K562 (cell line): Measurements from ENCODE around the gene GLYAT. TPM values are rescaled to one million over a fixed set of nuclear protein-coding genes. Genes with fewer than 3 reads are reported as not detected.

Experiments used
- ATAC-seq: fragments of 200-7000 bp; cut with Tn5 transposase; 3 replicates; pipeline ENCODE4 v1.9.1; 2020; ENCODE audit warnings: moderate library complexity
- BruUV-seq: library from RNA; stranded (reverse); fragments of 400-500 nt; replicated peaks from 2 replicates; lab custom pipeline; 2021; lab: Mats Ljungman, UMichigan
- CTCF ChIA-PET: fragments of 300-600 bp; formaldehyde crosslinking; extraction: SDS; loops from one replicate; lab custom pipeline; 2021; ENCODE audit warnings: low intra/inter-chr PET ratio; lab: Yijun Ruan, JAX
- POLR2A ChIA-PET: fragments of 300-600, 350-650 bp; sonication (Branson Sonifier 250); formaldehyde crosslinking; extraction: SDS; loops from one replicate; lab custom pipeline; 2021; ENCODE audit warnings: antibody characterized with exemption, inconsistent platforms; lab: Yijun Ruan, JAX
- DNase-seq, 4 experiments: peaks; one replicate each; pipeline versions ENCODE4 v3.0.0 to v3.0.0-alpha.2; 2011 to 2018; ENCODE audit warnings: low spot score in 3 of 4, mixed read lengths in 3 of 4; ENCODE audit errors: extremely low read depth in 1 of 4
- FAIRE-seq: peaks from 2 replicates; lab custom pipeline; 2011; peaks lifted over from hg19 to GRCh38; lab: Jason Lieb, UNC
- H2AFZ ChIP-seq: 2 replicates; pipeline ENCODE4 v1.6.0; 2011; ENCODE audit warnings: low read depth, low read length, control low read depth, inconsistent platforms
- H3K27ac ChIP-seq: fragments of 200-600 bp; 3 replicates; pipeline ENCODE4 v1.8.0; 2011; ENCODE audit warnings: low read depth, mild to moderate bottlenecking, control low read depth, inconsistent platforms, low read length, moderate library complexity, mixed read lengths; ENCODE audit errors: extremely low read depth
- H3K27me3 ChIP-seq, 2 experiments: fragments of 300-600 bp in 1 of 2; 2 replicates in 1 of 2; 3 replicates in 1 of 2; pipeline versions ENCODE4 v1.6.0 to v1.8.0; 2011; ENCODE audit warnings: inconsistent platforms in 2 of 2, low read length in 2 of 2, mild to moderate bottlenecking in 1 of 2, mixed read lengths in 1 of 2, moderate library complexity in 1 of 2; ENCODE audit not compliant: control insufficient read depth in 2 of 2, insufficient read depth in 2 of 2
- H3K36me3 ChIP-seq: fragments of 300-600 bp; 3 replicates; pipeline ENCODE4 v1.8.0; 2011; ENCODE audit warnings: mild to moderate bottlenecking, low read length, inconsistent platforms; ENCODE audit not compliant: control insufficient read depth, insufficient read depth
- H3K4me1 ChIP-seq, 2 experiments: fragments of 200-600 bp in 1 of 2; replicated peaks in 1 of 2; 2 replicates in 1 of 2; 3 replicates in 1 of 2; pipeline versions ENCODE4 v1.5.1 to v1.8.0; 2011; ENCODE audit warnings: inconsistent platforms in 2 of 2, low read length in 2 of 2, mild to moderate bottlenecking in 1 of 2, mixed read lengths in 1 of 2, moderate library complexity in 1 of 2; ENCODE audit not compliant: control insufficient read depth in 2 of 2, insufficient read depth in 2 of 2
- H3K4me2 ChIP-seq: 2 replicates; pipeline ENCODE4 v1.6.1; 2011; ENCODE audit warnings: low read length, control low read depth, inconsistent platforms, mixed read lengths; ENCODE audit not compliant: insufficient read depth
- H3K4me3 ChIP-seq: fragments of 200-600 bp; sonication (generic), shearing (Covaris generic); 2 replicates; pipeline ENCODE4 v1.5.1; 2016; ENCODE audit warnings: control low read depth, inconsistent platforms
- H3K79me2 ChIP-seq: fragments of 200-600 bp; 3 replicates; pipeline ENCODE4 v1.8.0; 2011; ENCODE audit warnings: low read length, inconsistent platforms; ENCODE audit not compliant: control insufficient read depth, insufficient read depth
- H3K9ac ChIP-seq, 2 experiments: 2 replicates each; pipeline versions ENCODE4 v1.6.0 to v1.6.1; 2011; ENCODE audit warnings: low read depth in 2 of 2, low read length in 2 of 2, control low read depth in 1 of 2, inconsistent platforms in 1 of 2, mild to moderate bottlenecking in 1 of 2, mixed read lengths in 1 of 2; ENCODE audit not compliant: insufficient read depth in 1 of 2
- H3K9me1 ChIP-seq: one replicate; pipeline ENCODE4 v1.6.0; 2011; ENCODE audit warnings: inconsistent platforms, mild to moderate bottlenecking, low read length, moderate library complexity; ENCODE audit not compliant: control insufficient read depth, insufficient read depth
- H3K9me3 ChIP-seq: replicated peaks from 2 replicates; pipeline ENCODE4 v1.5.1; 2011; ENCODE audit warnings: low read depth, low read length, inconsistent platforms; ENCODE audit not compliant: control insufficient read depth, insufficient read depth
- H4K20me1 ChIP-seq: replicated peaks from 2 replicates; pipeline ENCODE4 v1.6.1; 2011; ENCODE audit warnings: low read length, inconsistent platforms, mixed read lengths; ENCODE audit not compliant: control insufficient read depth, insufficient read depth
- CBFA2T3 ChIP-seq: fragments of 450-650 bp; IDR thresholded peaks from 2 replicates; pipeline ENCODE4 v1.6.1; 2017
- DACH1 ChIP-seq: fragments of 450-650 bp; IDR thresholded peaks from 2 replicates; pipeline ENCODE4 v1.6.1; 2018; ENCODE audit not compliant: partially characterized antibody
- DMBX1 ChIP-seq: fragments of 250-450 bp; sonication (Bioruptor Pico); IDR thresholded peaks from 2 replicates; pipeline ENCODE4 v1.8.0; 2022; ENCODE audit warnings: inconsistent platforms, mild to moderate bottlenecking, moderate library complexity, borderline replicate concordance
- ESRRA ChIP-seq: fragments of 450-650 bp; IDR thresholded peaks from 2 replicates; pipeline ENCODE4 v1.6.1; 2014; ENCODE audit warnings: low read depth, mild to moderate bottlenecking, moderate library complexity, borderline replicate concordance
- FOXA3 ChIP-seq, 2 experiments: fragments of 450-650 bp in 1 of 2; sonication (generic) in 1 of 2; formaldehyde crosslinking; IDR thresholded peaks in 1 of 2; conservative IDR thresholded peaks in 1 of 2; 2 replicates each; pipeline versions ENCODE4 v1.4.0 to v1.8.0; 2020 to 2022; ENCODE audit warnings: mild to moderate bottlenecking in 2 of 2, missing genetic modification reagents in 1 of 2
- HDAC6 ChIP-seq: IDR thresholded peaks from 2 replicates; pipeline ENCODE4 v1.6.1; 2012; ENCODE audit warnings: low read depth, mild to moderate bottlenecking, control low read depth, inconsistent platforms, low read length, moderate library complexity
- MAZ ChIP-seq, 2 experiments: fragments of 450-650 bp in 1 of 2; sonication (generic) in 1 of 2; formaldehyde crosslinking; IDR thresholded peaks in 1 of 2; conservative IDR thresholded peaks in 1 of 2; 2 replicates each; pipeline versions ENCODE4 v1.4.0 to v1.5.0; 2020; ENCODE audit warnings: mild to moderate bottlenecking in 1 of 2, missing genetic modification reagents in 1 of 2
- MNT ChIP-seq, 2 experiments: fragments of 450-650 bp; conservative IDR thresholded peaks; 2 replicates each; pipeline ENCODE4 v1.6.1; 2017; ENCODE audit warnings: mild to moderate bottlenecking in 2 of 2, moderate library complexity in 2 of 2
- MTA3 ChIP-seq: fragments of 450-650 bp; formaldehyde crosslinking; IDR thresholded peaks from 2 replicates; pipeline ENCODE4 v1.6.1; 2017; ENCODE audit warnings: mild to moderate bottlenecking, borderline replicate concordance
- PKNOX1 ChIP-seq: fragments of 450-650 bp; IDR thresholded peaks from 2 replicates; pipeline ENCODE4 v1.6.1; 2016
- SMARCA4 ChIP-seq: fragments of 450-650 bp; IDR thresholded peaks from 2 replicates; pipeline ENCODE4 v1.6.1; 2016
- SOX6 ChIP-seq: fragments of 450-650 bp; IDR thresholded peaks from 2 replicates; pipeline ENCODE4 v1.6.1; 2014; ENCODE audit warnings: mild to moderate bottlenecking
- ZFP91 ChIP-seq: sonication (generic); formaldehyde crosslinking; IDR thresholded peaks from 2 replicates; pipeline ENCODE4 v1.8.0; 2022; ENCODE audit warnings: mild to moderate bottlenecking, missing genetic modification reagents
- ZNF274 ChIP-seq: IDR thresholded peaks from 2 replicates; pipeline ENCODE4 v1.6.1; 2011; ENCODE audit warnings: low read depth, mild to moderate bottlenecking, low read length, moderate library complexity, borderline replicate concordance
- ZNF436 ChIP-seq: fragments of 250-450, 450-650 bp; sonication (Bioruptor Pico); formaldehyde crosslinking; IDR thresholded peaks from 2 replicates; pipeline ENCODE4 v1.7.0; 2020; ENCODE audit warnings: mild to moderate bottlenecking
- ZNF766 ChIP-seq: fragments of 200-800 bp; sonication (Bioruptor generic); conservative IDR thresholded peaks from 2 replicates; pipeline ENCODE4 v1.6.1; 2016; ENCODE audit warnings: missing genetic modification characterization, missing compliant biosample characterization
- WGBS: fragments of 100-300 bp; shearing (Covaris generic); methylation state at CpG from one replicate; pipeline ENCODE4 v1.1.6; 2016; ENCODE audit warnings: low coverage, mixed read lengths; ENCODE audit not compliant: insufficient coverage; ENCODE audit errors: missing lambda C conversion rate; 5-methylcytosine and 5-hydroxymethylcytosine counted together
- in situ Hi-C: fragments of 300-500 bp; cut with MboI; formaldehyde crosslinking; loops from 4 replicates; pipeline ENCODE4 v1.15.0; 2018; ENCODE audit warnings: inconsistent platforms, mixed read lengths
- intact Hi-C: fragments of 100-400 bp; cut with micrococcal nuclease; formaldehyde crosslinking; loops from 2 replicates; pipeline ENCODE4 v1.14.2; 2022
- polyA plus RNA-seq, 8 experiments: library from polyadenylated mRNA; depleted of rRNA in 4 of 8; stranded (reverse) in 5 of 8; unstranded in 3 of 8; fragments of >200 nt; fragmentation: Nextera tagmentation in 2 of 8; fragmentation: Illumina TruSeq in 1 of 8; extraction: Ambion mirVana in 2 of 8; extraction: Trizol in 1 of 8; gene quantifications; 2 replicates each; pipeline versions ENCODE4 v1.2.1 to v1.2.3, GENCODE V29; 2011 to 2014; ENCODE audit warnings: inconsistent platforms in 1 of 8, missing spikeins in 1 of 8
- total RNA-seq, 7 experiments: library from RNA; depleted of rRNA in 6 of 7; stranded (reverse); fragments of >200 nt in 6 of 7; fragmentation: Illumina TruSeq in 2 of 7; extraction: Trizol in 2 of 7; gene quantifications; 2 replicates each; pipeline versions ENCODE4 v1.2.1 to v1.2.3, GENCODE V29; 2011 to 2021; ENCODE audit warnings: low replicate concordance in 1 of 7

Gene GLYAT
- total and polyA plus RNA-seq, 9 of the 15 experiments (the other 6 are each of a cell fraction or from before 2014, with no cell fraction given): not detected

- H3K9me3 ChIP-seq: peaks cover 12% of the 10 kb centered on the region; the same call in 1 of the 2 replicates
- peak; percentile 69 for ATAC-seq
- no peak overlapping the region for H3K4me3 ChIP-seq
- no peak overlapping the region for H3K27ac ChIP-seq
- FAIRE-seq: no peak
- H3K36me3 ChIP-seq: no peaks in the 10 kb centered on the region
- no peaks in the 10 kb centered on the region for H3K27me3 ChIP-seq
- BruUV-seq: no TSS peak
- intact Hi-C loops: no loop called here
- CTCF ChIA-PET: no interaction called here
- H3K9ac ChIP-seq: no peak overlapping the region
- 33% methylated on average over 3 of the region's 3 CpGs for WGBS
- POLR2A ChIA-PET: interaction anchor here (0.6 to 0.7 kb wide), 2 partner anchors 171 to 1791 kb away, joined by 4 read pairs; no protein-coding TSS in a partner anchor
- no peaks in the 10 kb centered on the region for H3K79me2 ChIP-seq
- no peaks in the 10 kb centered on the region for H3K9me1 ChIP-seq
- H4K20me1 ChIP-seq: no peaks in the 10 kb centered on the region
- in situ Hi-C loops: no loop called here
- peaks cover 3 to 17% of the 10 kb centered on the region in 2 experiments; a peak in 4 of 5 replicates for H3K4me1 ChIP-seq
- peak; percentile 24 to 78 (median 48) for DNase-seq
- H2AFZ ChIP-seq: no peak overlapping the region
- H3K4me2 ChIP-seq: no peak overlapping the region
- TF ChIP-seq HDAC6 (no peak), PKNOX1 (peak; percentile 41; the same call in 1 of the 2 replicates), CBFA2T3 (peak; percentile 96), ZNF436 (CRISPR knock-in tag) (no peak), FOXA3 (CRISPR knock-in tag; conservative IDR thresholded peaks at IDR 0.05 in 1 of 2, IDR thresholded peaks at IDR 0.05 in 1 of 2) (peak in 1 of 2 experiments; percentile 54; a peak in 1 of 4 replicates), ZNF766 (peak; percentile 90), DACH1 (peak; percentile 49), MNT (conservative IDR thresholded peaks at IDR 0.05) (peak in 1 of 2 experiments; percentile 41; a peak in 1 of 4 replicates), DMBX1 (CRISPR knock-in tag) (0 out of 2 replicates have a peak, but pooled peaks have one; percentile 35), ZNF274 (no peak), SMARCA4 (peak; percentile 95), SOX6 (peak; percentile 95), MTA3 (0 out of 2 replicates have a peak, but pooled peaks have one; percentile 50), ESRRA (peak; percentile 53; the same call in 1 of the 2 replicates), ZFP91 (CRISPR knock-in tag) (no peak), MAZ (CRISPR knock-in tag; conservative IDR thresholded peaks at IDR 0.05 in 1 of 2, IDR thresholded peaks at IDR 0.05 in 1 of 2) (peak in 1 of 2 experiments; percentile 12; a peak in 1 of 4 replicates)
Measured at GRCh38 chr11:58739725-58740430, 8.1 kb upstream of the GLYAT start.
